Skeletal muscle satellite cell (primary cell): ENCODE measurements around the gene RNF11.

Experiments used
- H3K27me3 ChIP-seq: 2 replicates; pipeline ENCODE4 v1.7.0; 2013; ENCODE audit warnings: low read length; ENCODE audit not compliant: control insufficient read depth, insufficient read depth
- H3K36me3 ChIP-seq: 2 replicates; pipeline ENCODE4 v1.7.0; 2013; ENCODE audit warnings: mild to moderate bottlenecking, control low read depth, low read length; ENCODE audit not compliant: insufficient read depth
- H3K4me1 ChIP-seq: 2 replicates; pipeline ENCODE4 v1.7.0; 2013; ENCODE audit warnings: low read length; ENCODE audit not compliant: control insufficient read depth, insufficient read depth
- H3K4me2 ChIP-seq: 2 replicates; pipeline ENCODE4 v1.7.0; 2013; ENCODE audit warnings: mild to moderate bottlenecking, low read length
- H3K4me3 ChIP-seq: 2 replicates; pipeline ENCODE4 v1.7.0; 2013; ENCODE audit warnings: low read length
- H3K9ac ChIP-seq: 2 replicates; pipeline ENCODE4 v1.7.0; 2013; ENCODE audit warnings: mild to moderate bottlenecking, low read depth, low read length, moderate library complexity
- H3K9me3 ChIP-seq: replicated peaks from 2 replicates; pipeline ENCODE4 v1.7.0; 2013; ENCODE audit warnings: mild to moderate bottlenecking, control low read depth, low read length

The RNF11 gene

GRCh38 chr1:51268634-51269033, 32.6 kb downstream of the RNF11 start:
- H3K9ac ChIP-seq: peak overlapping the region; percentile 52
- H3K4me1 ChIP-seq: peaks cover 53% of the 10 kb centered on the region
- H3K4me2 ChIP-seq: peak overlapping the region; percentile 66
- H3K9me3 ChIP-seq: no peaks in the 10 kb centered on the region
- peaks cover 13% of the 10 kb centered on the region for H3K36me3 ChIP-seq
- H3K27me3 ChIP-seq: no peaks in the 10 kb centered on the region
- H3K4me3 ChIP-seq: no peak overlapping the region

GRCh38 chr1:51270751-51271150, 34.7 kb downstream of the RNF11 start:
- Histone ChIP-seq H3K36me3 (peaks cover 18% of the 10 kb centered on the region), H3K27me3 (no peaks in the 10 kb centered on the region), H3K4me3 (no peak overlapping the region), H3K9me3 (no peaks in the 10 kb centered on the region), H3K4me1 (peaks cover 33% of the 10 kb centered on the region), H3K9ac (no peak overlapping the region), H3K4me2 (no peak overlapping the region)

- H3K4me3 ChIP-seq: no peak overlapping the region
- no peaks in the 10 kb centered on the region for H3K9me3 ChIP-seq
- H3K4me2 ChIP-seq: no peak overlapping the region
- peaks cover 15% of the 10 kb centered on the region for H3K4me1 ChIP-seq
- H3K36me3 ChIP-seq: peaks cover 18% of the 10 kb centered on the region
- no peak overlapping the region for H3K9ac ChIP-seq
- no peaks in the 10 kb centered on the region for H3K27me3 ChIP-seq
These were observed 36.8 kb downstream of the RNF11 start for GRCh38 chr1:51272916-51273315.

- H3K9me3 ChIP-seq: no peaks in the 10 kb centered on the region
- H3K4me1 ChIP-seq: no peaks in the 10 kb centered on the region
- H3K4me2 ChIP-seq: no peak overlapping the region
- H3K27me3 ChIP-seq: no peaks in the 10 kb centered on the region
- H3K9ac ChIP-seq: no peak overlapping the region
- H3K4me3 ChIP-seq: no peak overlapping the region
- H3K36me3 ChIP-seq: peaks cover 21% of the 10 kb centered on the region
These were observed 38.6 kb downstream of the RNF11 start for GRCh38 chr1:51274676-51275075.

GRCh38 chr1:51276286-51276685, 40.2 kb downstream of the RNF11 start:
- Histone ChIP-seq H3K4me2 (no peak overlapping the region), H3K4me1 (no peaks in the 10 kb centered on the region), H3K9me3 (no peaks in the 10 kb centered on the region), H3K4me3 (no peak overlapping the region), H3K27me3 (no peaks in the 10 kb centered on the region), H3K36me3 (peaks cover 14% of the 10 kb centered on the region), H3K9ac (no peak overlapping the region)

GRCh38 chr1:51280321-51280978, 44.4 kb downstream of the RNF11 start:
- H3K4me2 ChIP-seq: no peak overlapping the region
- H3K9me3 ChIP-seq: no peaks in the 10 kb centered on the region
- H3K27me3 ChIP-seq: no peaks in the 10 kb centered on the region
- no peak overlapping the region for H3K9ac ChIP-seq
- no peak overlapping the region for H3K4me3 ChIP-seq
- H3K4me1 ChIP-seq: no peaks in the 10 kb centered on the region
- peaks cover 3% of the 10 kb centered on the region for H3K36me3 ChIP-seq

- Histone ChIP-seq H3K27me3 (no peaks in the 10 kb centered on the region), H3K4me3 (no peak overlapping the region), H3K36me3 (peaks cover 3% of the 10 kb centered on the region), H3K4me2 (no peak overlapping the region), H3K4me1 (no peaks in the 10 kb centered on the region), H3K9me3 (no peaks in the 10 kb centered on the region), H3K9ac (no peak overlapping the region)
These were observed 45.7 kb downstream of the RNF11 start for GRCh38 chr1:51281807-51282206.

- Histone ChIP-seq H3K27me3 (no peaks in the 10 kb centered on the region), H3K4me3 (no peak overlapping the region), H3K36me3 (peaks cover 3% of the 10 kb centered on the region), H3K4me1 (no peaks in the 10 kb centered on the region), H3K9me3 (no peaks in the 10 kb centered on the region), H3K4me2 (no peak overlapping the region), H3K9ac (no peak overlapping the region)
These were observed 46.5 kb downstream of the RNF11 start for GRCh38 chr1:51282605-51283004.

- no peak overlapping the region for H3K4me3 ChIP-seq
- no peaks in the 10 kb centered on the region for H3K9me3 ChIP-seq
- no peaks in the 10 kb centered on the region for H3K27me3 ChIP-seq
- no peaks in the 10 kb centered on the region for H3K4me1 ChIP-seq
- no peak overlapping the region for H3K4me2 ChIP-seq
- H3K36me3 ChIP-seq: no peaks in the 10 kb centered on the region
- no peak overlapping the region for H3K9ac ChIP-seq
These were observed 47.9 kb downstream of the RNF11 start for GRCh38 chr1:51283979-51284378.

- Histone ChIP-seq H3K4me3 (no peak overlapping the region), H3K36me3 (no peaks in the 10 kb centered on the region), H3K9ac (no peak overlapping the region), H3K4me2 (no peak overlapping the region), H3K9me3 (no peaks in the 10 kb centered on the region), H3K4me1 (no peaks in the 10 kb centered on the region), H3K27me3 (no peaks in the 10 kb centered on the region)
These were observed 48.4 kb downstream of the RNF11 start for GRCh38 chr1:51284487-51284954.

GRCh38 chr1:51285055-51285454, 49.0 kb downstream of the RNF11 start:
- no peaks in the 10 kb centered on the region for H3K36me3 ChIP-seq
- H3K27me3 ChIP-seq: no peaks in the 10 kb centered on the region
- no peaks in the 10 kb centered on the region for H3K4me1 ChIP-seq
- no peaks in the 10 kb centered on the region for H3K9me3 ChIP-seq
- no peak overlapping the region for H3K9ac ChIP-seq
- no peak overlapping the region for H3K4me3 ChIP-seq
- H3K4me2 ChIP-seq: no peak overlapping the region

- no peaks in the 10 kb centered on the region for H3K36me3 ChIP-seq
- H3K4me2 ChIP-seq: no peak overlapping the region
- H3K9ac ChIP-seq: no peak overlapping the region
- no peaks in the 10 kb centered on the region for H3K4me1 ChIP-seq
- H3K4me3 ChIP-seq: no peak overlapping the region
- no peaks in the 10 kb centered on the region for H3K9me3 ChIP-seq
- no peaks in the 10 kb centered on the region for H3K27me3 ChIP-seq
These were observed 51.9 kb downstream of the RNF11 start for GRCh38 chr1:51287966-51288365.
